Anterior cingulate cortex (tissue), 58 donors: ENCODE results near the gene TRMT2A.
"Not testable (repeated sequence)": the region's sequence is repeated elsewhere in the genome, so short reads cannot be mapped to it uniquely, and the experiment has no call there.

Experiments used
- DNase-seq, 58 donors: peaks; one replicate each; lab custom pipeline; 2025; lab: John Stamatoyannopoulos, UW

Gene TRMT2A

GRCh38 chr22:20089226-20089976, 27.6 kb downstream of the TRMT2A start:
- DNase-seq = no peak

- no peak for DNase-seq
These were observed 28.8 kb downstream of the TRMT2A start for GRCh38 chr22:20088263-20088648.

DNA sequence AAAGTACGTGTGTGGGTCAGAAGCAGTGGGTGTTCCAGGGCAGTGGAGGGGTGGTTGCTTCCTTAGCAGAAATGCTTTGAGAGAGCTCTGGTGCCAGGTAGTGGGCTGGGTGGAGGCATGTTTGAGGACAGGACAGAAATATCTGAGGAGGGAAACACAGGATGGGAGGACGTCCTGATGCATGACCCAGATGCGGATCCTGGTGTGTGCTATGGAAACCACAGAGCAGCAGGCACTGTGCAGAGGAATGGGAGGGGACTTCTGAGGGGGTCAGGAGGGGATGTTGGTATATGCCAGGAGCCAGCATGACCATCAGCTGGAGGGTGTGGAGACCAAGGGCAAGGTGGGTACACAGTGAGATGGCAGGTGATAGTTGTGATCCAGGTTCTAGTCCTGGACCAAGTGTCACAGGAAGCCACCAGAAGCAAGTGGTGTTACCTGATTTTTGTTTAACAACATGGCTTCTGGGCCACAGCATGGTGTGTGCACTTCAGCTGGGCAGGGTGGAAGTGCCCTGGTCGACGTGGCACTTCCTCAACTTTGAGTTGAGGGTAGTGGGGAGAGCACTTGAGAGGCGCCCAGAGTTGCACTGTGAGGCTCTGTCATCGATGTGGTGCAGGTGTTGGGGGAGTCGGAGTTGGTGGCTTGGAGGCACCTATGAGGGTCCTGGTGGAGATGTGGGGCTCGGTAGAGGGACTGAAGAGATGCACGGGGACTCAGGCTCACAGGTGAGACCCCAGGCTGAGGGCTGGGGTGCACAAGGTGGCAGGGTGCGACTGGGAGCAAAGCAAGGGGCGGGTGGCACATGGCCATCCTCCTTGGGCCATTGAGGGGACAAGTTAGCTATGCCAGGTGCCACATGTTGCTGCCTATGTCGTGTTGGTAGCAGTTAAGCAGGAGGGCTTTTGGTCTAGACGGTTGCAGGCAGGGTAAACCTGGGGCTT, 29.4 kb downstream of the TRMT2A start:
- no peak for DNase-seq

DNA sequence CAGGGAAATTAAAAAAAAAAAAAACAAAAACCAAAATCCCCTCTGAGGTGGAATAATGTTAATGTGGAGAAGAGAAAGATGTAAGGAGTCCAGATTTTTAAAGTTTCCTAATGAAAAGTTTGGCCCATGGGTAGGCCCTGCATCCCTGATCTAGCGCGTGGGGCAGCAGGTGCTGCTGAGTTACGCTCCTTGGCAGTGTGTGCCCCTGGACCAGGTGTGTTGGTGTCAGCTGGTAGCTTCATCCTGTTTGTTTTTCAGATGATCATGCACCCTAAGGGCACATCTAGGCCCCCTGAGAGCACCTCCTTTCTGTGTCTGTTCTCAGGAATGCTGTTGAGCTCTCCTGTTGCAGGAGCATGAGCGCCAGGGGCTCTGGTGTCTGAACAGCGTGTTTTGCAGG, 30.3 kb downstream of the TRMT2A start:
- no peak for DNase-seq

GRCh38 chr22:20086101-20086599, 30.9 kb downstream of the TRMT2A start:
- DNase-seq = no peak

DNA sequence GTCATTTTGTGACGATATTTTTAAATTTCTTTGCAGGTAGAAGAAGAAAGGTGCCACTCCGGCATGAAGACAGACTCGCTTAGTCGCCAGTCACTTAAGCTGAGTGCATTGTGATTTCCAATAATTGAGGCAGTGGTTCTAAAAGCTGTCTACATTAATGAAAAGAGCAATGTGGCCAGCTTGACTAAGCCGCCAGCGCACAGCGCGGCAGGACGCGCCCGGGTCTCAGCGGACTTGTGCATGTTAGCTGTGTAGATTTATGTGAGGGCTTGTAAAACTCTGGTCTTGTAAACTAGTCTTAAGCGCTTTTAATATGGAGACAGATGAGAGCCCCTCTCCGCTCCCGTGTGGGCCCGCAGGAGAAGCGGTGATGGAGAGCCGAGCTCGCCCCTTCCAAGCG, 31.4 kb downstream of the TRMT2A start:
- DNase-seq = no peak

- DNase-seq = peak in 1 of 58 donors; percentile 17
These were observed 32.2 kb downstream of the TRMT2A start for GRCh38 chr22:20084547-20085413.

GRCh38 chr22:20083891-20084546, 33.0 kb downstream of the TRMT2A start:
- DNase-seq = no peak

- no peak for DNase-seq
These were observed 33.7 kb downstream of the TRMT2A start for GRCh38 chr22:20083157-20083890.

- DNase-seq = peak in 3 of 58 donors; percentile 18 to 41 (median 20)
These were observed 36.0 kb downstream of the TRMT2A start for GRCh38 chr22:20080776-20081654.

GRCh38 chr22:20080445-20080775, 36.6 kb downstream of the TRMT2A start:
- peak in 36 of 58 donors; percentile 29 to 76 (median 58) for DNase-seq

- peak; percentile 39 to 96 (median 92) for DNase-seq
These were observed 37.1 kb downstream of the TRMT2A start, which contains the start of gene DGCR8 for GRCh38 chr22:20079745-20080444. DGCR8 (plus strand) TSS chr22:20080241; CDS start chr22:20085964, 5,723 bp downstream.

- no peak for DNase-seq
These were observed 40.3 kb downstream of the TRMT2A start for GRCh38 chr22:20076627-20077172.

DNA sequence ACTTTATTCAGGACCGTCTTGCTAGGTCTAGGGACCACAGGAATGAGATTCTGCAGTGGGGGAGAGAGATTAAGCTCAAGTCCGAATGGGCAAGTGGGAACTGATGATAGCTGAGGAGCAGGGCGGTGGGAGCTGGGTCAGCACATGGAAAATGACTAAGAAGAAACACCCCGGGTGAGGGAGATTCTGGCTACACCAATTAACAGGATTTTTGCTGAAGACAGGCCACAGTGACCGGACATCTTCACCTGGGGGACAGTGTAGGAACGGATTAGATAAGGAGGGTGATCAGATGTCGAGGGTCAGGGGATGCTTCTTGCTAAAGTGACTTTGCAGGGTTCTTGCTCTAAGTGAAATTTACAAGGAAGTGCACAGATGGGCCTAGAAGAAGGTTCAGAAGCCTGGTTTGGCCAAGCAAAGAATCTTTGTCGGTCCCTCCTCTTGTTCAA, 45.5 kb downstream of the TRMT2A start:
- DNase-seq = no peak

GRCh38 chr22:20069331-20070042, 47.5 kb downstream of the TRMT2A start:
- DNase-seq = no peak

DNA sequence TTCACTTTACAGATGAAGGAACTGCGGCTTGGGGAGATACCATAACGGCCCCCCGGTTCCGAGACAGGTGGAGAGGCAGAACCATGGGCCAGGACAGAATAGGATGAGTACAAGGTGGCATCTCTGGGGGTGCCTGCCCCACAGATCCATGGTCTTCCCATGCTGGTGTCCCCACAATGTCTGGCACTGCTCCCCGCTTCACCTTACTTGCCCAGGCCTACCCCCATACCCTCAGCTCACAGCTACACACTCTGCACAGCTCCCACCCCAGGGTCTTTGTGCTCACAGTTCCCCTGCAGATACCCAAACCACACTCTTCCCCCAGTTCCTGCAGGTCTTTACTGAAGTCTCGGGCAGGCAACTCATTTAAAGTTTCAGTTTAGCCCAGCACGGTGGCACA, 48.4 kb downstream of the TRMT2A start:
- DNase-seq = no peak

- not testable (repeated sequence) for DNase-seq
These were observed 49.7 kb downstream of the TRMT2A start for GRCh38 chr22:20067384-20067682.
